HCT116 (cell line): ENCODE results near the gene FCMR. TPM values are rescaled to one million over a fixed set of nuclear protein-coding genes. Genes with fewer than 3 reads are reported as not detected.

Source experiments
- ATAC-seq: fragments of 200-7000 bp; cut with Tn5 transposase; 2 replicates; pipeline ENCODE4 v1.9.1; 2020; ENCODE audit warnings: mild to moderate bottlenecking, moderate library complexity
- BruUV-seq: library from RNA; stranded (reverse); fragments of 400-500 nt; replicated peaks from 2 replicates; lab custom pipeline; 2021; lab: Mats Ljungman, UMichigan
- CTCF ChIA-PET: fragments of 300-600 bp; sonication (Branson Sonifier 250); formaldehyde crosslinking; loops from one replicate; lab custom pipeline; 2021; ENCODE audit warnings: antibody characterized with exemption; lab: Charles Lee
- POLR2A ChIA-PET: fragments of 300-600, 350-600 bp; sonication (Branson Sonifier 250); formaldehyde crosslinking; loops from one replicate; lab custom pipeline; 2021; ENCODE audit warnings: antibody characterized with exemption; lab: Charles Lee
- RAD21 ChIA-PET, 2 experiments: fragments of 300-600 bp; sonication (Branson Sonifier 250); formaldehyde crosslinking; loops; one replicate each; lab custom pipeline; 2023; ENCODE audit warnings: low total read pairs in 2 of 2; ENCODE audit not compliant: uncharacterized antibody in 2 of 2, unreplicated experiment in 2 of 2, low non-redundant PET in 1 of 2; lab: Charles Lee
- DNase-seq: peaks from one replicate; pipeline ENCODE4 v3.0.0-alpha.2; 2010; ENCODE audit warnings: low read depth, low spot score
- H2AFZ ChIP-seq: fragments of 200-600 bp; shearing (Covaris generic), sonication (generic); 2 replicates; pipeline ENCODE4 v1.6.1; 2017; ENCODE audit warnings: low read depth, mixed run types, mixed read lengths, antibody characterized with exemption, low read length; ENCODE audit not compliant: poor library complexity, severe bottlenecking
- H3K27ac ChIP-seq: 2 replicates; pipeline ENCODE4 v1.5.1; 2012; ENCODE audit warnings: low read depth, low read length
- H3K27me3 ChIP-seq: fragments of 200-600 bp; sonication (generic); 2 replicates; pipeline ENCODE4 v1.6.1; 2016; ENCODE audit warnings: mixed run types, low read length, mixed read lengths; ENCODE audit not compliant: insufficient read depth
- H3K36me3 ChIP-seq, 2 experiments: fragments of 200-500 bp in 1 of 2; fragments of 200-600 bp in 1 of 2; sonication (Bioruptor generic) in 1 of 2; sonication (generic) in 1 of 2; 2 replicates each; pipeline versions ENCODE4 v1.5.1 to v1.6.1; 2014 to 2016; ENCODE audit warnings: low read length in 2 of 2, inconsistent platforms in 1 of 2, mixed read lengths in 1 of 2, mixed run types in 1 of 2; ENCODE audit not compliant: insufficient read depth in 2 of 2, control insufficient read depth in 1 of 2
- H3K4me1 ChIP-seq, 2 experiments: fragments of 200-600 bp in 1 of 2; sonication (generic) in 1 of 2; 2 replicates each; pipeline versions ENCODE4 v1.5.1 to v1.6.1; 2012 to 2017; ENCODE audit warnings: low read length in 2 of 2, inconsistent platforms in 1 of 2, mild to moderate bottlenecking in 1 of 2, mixed read lengths in 1 of 2, mixed run types in 1 of 2, moderate library complexity in 1 of 2; ENCODE audit not compliant: insufficient read depth in 2 of 2, control insufficient read depth in 1 of 2
- H3K4me2 ChIP-seq: fragments of 200-600 bp; sonication (generic); 2 replicates; pipeline ENCODE4 v1.6.1; 2017; ENCODE audit warnings: mixed run types, low read length, mixed read lengths
- H3K4me3 ChIP-seq, 2 experiments: fragments of 200-600 bp in 1 of 2; sonication (generic) in 1 of 2; replicated peaks in 1 of 2; 2 replicates each; pipeline ENCODE4 v1.5.1; 2011 to 2016; ENCODE audit warnings: low read length in 2 of 2, control low read depth in 1 of 2, low read depth in 1 of 2, mild to moderate bottlenecking in 1 of 2, mixed read lengths in 1 of 2, mixed run types in 1 of 2
- H3K79me2 ChIP-seq: fragments of 200-600 bp; sonication (generic); 2 replicates; pipeline ENCODE4 v1.6.1; 2017; ENCODE audit warnings: mild to moderate bottlenecking, mixed run types, low read length, moderate library complexity, mixed read lengths; ENCODE audit not compliant: insufficient read depth
- H3K9ac ChIP-seq: fragments of 200-600 bp; sonication (generic); 2 replicates; pipeline ENCODE4 v1.6.1; 2016; ENCODE audit warnings: low read length, mixed read lengths
- H3K9me2 ChIP-seq: fragments of 200-600 bp; sonication (generic), shearing (Covaris generic); 2 replicates; pipeline ENCODE4 v1.6.1; 2017; ENCODE audit warnings: mixed run types, mild to moderate bottlenecking, moderate library complexity; ENCODE audit not compliant: insufficient read depth
- H3K9me3 ChIP-seq, 2 experiments: fragments of 200-500 bp in 1 of 2; fragments of 200-600 bp in 1 of 2; sonication (Bioruptor generic) in 1 of 2; sonication (generic) in 1 of 2; 2 replicates each; pipeline ENCODE4 v1.6.1; 2014 to 2017; ENCODE audit warnings: low read length in 2 of 2, mixed read lengths in 2 of 2, inconsistent platforms in 1 of 2, low read depth in 1 of 2, mild to moderate bottlenecking in 1 of 2, mixed run types in 1 of 2, moderate library complexity in 1 of 2; ENCODE audit not compliant: control insufficient read depth in 1 of 2, insufficient read depth in 1 of 2
- H4K20me1 ChIP-seq: fragments of 200-600 bp; sonication (generic), shearing (Covaris generic); 2 replicates; pipeline ENCODE4 v1.6.1; 2017; ENCODE audit warnings: mixed run types, mild to moderate bottlenecking, moderate library complexity; ENCODE audit not compliant: insufficient read depth
- EZH2 ChIP-seq: fragments of 200-600 bp; sonication (generic); IDR thresholded peaks from 2 replicates; pipeline ENCODE4 v1.6.1; 2017; ENCODE audit warnings: antibody characterized with exemption, mixed run types
- RAD21 ChIP-seq: IDR thresholded peaks from 2 replicates; pipeline ENCODE4 v1.6.1; 2012; ENCODE audit warnings: low read depth, mild to moderate bottlenecking
- YY1 ChIP-seq: IDR thresholded peaks from 2 replicates; pipeline ENCODE4 v1.6.1; 2011; ENCODE audit warnings: low read length, low read depth, moderate library complexity, mild to moderate bottlenecking; ENCODE audit not compliant: insufficient replicate concordance; ENCODE audit errors: extremely low read depth
- intact Hi-C: fragments of 100-400 bp; cut with micrococcal nuclease; formaldehyde crosslinking; loops from 2 replicates; pipeline ENCODE4 v1.10.0; 2022
- total RNA-seq: library from RNA; stranded (reverse); gene quantifications from one replicate; pipeline ENCODE4 v1.2.1, GENCODE V29; 2021; ENCODE audit not compliant: unreplicated experiment
- TF ChIP-seq, protein P1 (sequence below), 3 experiments: fragments of 200-600 bp in 1 of 3; sonication (generic) in 1 of 3; IDR thresholded peaks in 2 of 3; conservative IDR thresholded peaks in 1 of 3; 2 replicates each; pipeline ENCODE4 v1.5.1; 2012 to 2017; ENCODE audit warnings: low read depth in 2 of 3, low read length in 2 of 3, antibody characterized with exemption in 1 of 3, borderline replicate concordance in 1 of 3, control low read depth in 1 of 3, mild to moderate bottlenecking in 1 of 3, mixed read lengths in 1 of 3, mixed run types in 1 of 3, moderate library complexity in 1 of 3; ENCODE audit not compliant: insufficient read depth in 1 of 3

Gene FCMR
- total RNA-seq, 1 experiment from 2014 or later: 0.61 TPM

GRCh38 chr1:206912445-206913095 is 9.2 kb downstream of the FCMR start:
- H3K79me2 ChIP-seq: no peaks in the 10 kb centered on the region
- peak; percentile 64 for DNase-seq
- H3K9me2 ChIP-seq: no peaks in the 10 kb centered on the region
- ChIA-PET POLR2A (no interaction called here), RAD21 (interaction anchor here (0.7 to 1.7 kb wide), 9 partner anchors 56 to 587 kb away, joined by 3 to 9 read pairs (median 5); no protein-coding TSS in a partner anchor), CTCF (interaction anchor here (0.7 to 3.0 kb wide), 51 partner anchors 9 to 587 kb away, joined by 3 to 48 read pairs (median 4); partner anchors contain the start of genes C1orf116, DYRK3, EIF2D and FCMR)
- no TSS peak for BruUV-seq
- H3K4me1 ChIP-seq: peaks cover 0 to 20% of the 10 kb centered on the region in 2 experiments; a peak in 2 of 4 replicates
- H4K20me1 ChIP-seq: no peaks in the 10 kb centered on the region
- no peak overlapping the region for H3K4me3 ChIP-seq
- H3K36me3 ChIP-seq: no peaks in the 10 kb centered on the region
- H3K4me2 ChIP-seq: 0 out of 2 replicates have a peak overlapping the region, but pooled peaks have one; percentile 0
- ATAC-seq: peak; percentile 57
- H3K27me3 ChIP-seq: no peaks in the 10 kb centered on the region; the same call in 1 of the 2 replicates
- H3K9ac ChIP-seq: no peak overlapping the region
- no peak overlapping the region for H3K27ac ChIP-seq
- H3K9me3 ChIP-seq: no peaks in the 10 kb centered on the region
- intact Hi-C loops: loop anchor here (1.0 to 5.0 kb wide), 7 partner anchors 47 to 435 kb away; partner anchors contain the start of gene IL20
- H2AFZ ChIP-seq: peak overlapping the region; percentile 5
- TF ChIP-seq RAD21: peak; percentile 88
- TF ChIP-seq, protein P1, sequence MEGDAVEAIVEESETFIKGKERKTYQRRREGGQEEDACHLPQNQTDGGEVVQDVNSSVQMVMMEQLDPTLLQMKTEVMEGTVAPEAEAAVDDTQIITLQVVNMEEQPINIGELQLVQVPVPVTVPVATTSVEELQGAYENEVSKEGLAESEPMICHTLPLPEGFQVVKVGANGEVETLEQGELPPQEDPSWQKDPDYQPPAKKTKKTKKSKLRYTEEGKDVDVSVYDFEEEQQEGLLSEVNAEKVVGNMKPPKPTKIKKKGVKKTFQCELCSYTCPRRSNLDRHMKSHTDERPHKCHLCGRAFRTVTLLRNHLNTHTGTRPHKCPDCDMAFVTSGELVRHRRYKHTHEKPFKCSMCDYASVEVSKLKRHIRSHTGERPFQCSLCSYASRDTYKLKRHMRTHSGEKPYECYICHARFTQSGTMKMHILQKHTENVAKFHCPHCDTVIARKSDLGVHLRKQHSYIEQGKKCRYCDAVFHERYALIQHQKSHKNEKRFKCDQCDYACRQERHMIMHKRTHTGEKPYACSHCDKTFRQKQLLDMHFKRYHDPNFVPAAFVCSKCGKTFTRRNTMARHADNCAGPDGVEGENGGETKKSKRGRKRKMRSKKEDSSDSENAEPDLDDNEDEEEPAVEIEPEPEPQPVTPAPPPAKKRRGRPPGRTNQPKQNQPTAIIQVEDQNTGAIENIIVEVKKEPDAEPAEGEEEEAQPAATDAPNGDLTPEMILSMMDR (IDR thresholded peaks at IDR 0.05 in 2 of 3, conservative IDR thresholded peaks at IDR 0.05 in 1 of 3; ENCODE audit: borderline replicate concordance in 1 of 3, insufficient read depth in 1 of 3, low read depth in 2 of 3, low read length in 2 of 3): peak; percentile 78 to 80 (median 79)
- no peak for TF ChIP-seq EZH2
- TF ChIP-seq YY1: peak; percentile 48
